Nephron (organoid): ENCODE data around the gene DNAJC1.
A peak's percentile ranks its signal among the peaks of the same experiment; 100 is the strongest.

Experiments used
- H3K27ac Mint-ChIP-seq, 3 experiments: 2 replicates each; pipeline ENCODE4 v1.8.0; 2020; ENCODE audit warnings: mixed read lengths in 3 of 3, mild to moderate bottlenecking in 2 of 3, moderate library complexity in 1 of 3
- H3K27me3 Mint-ChIP-seq: 2 replicates; pipeline ENCODE4 v1.8.0; 2021; ENCODE audit warnings: low read depth, mild to moderate bottlenecking, moderate library complexity, mixed read lengths
- H3K36me3 Mint-ChIP-seq: 2 replicates; pipeline ENCODE4 v1.8.0; 2020; ENCODE audit warnings: low read depth, mixed read lengths
- H3K4me1 Mint-ChIP-seq: 2 replicates; pipeline ENCODE4 v1.8.0; 2020; ENCODE audit warnings: mixed read lengths
- H3K4me3 Mint-ChIP-seq, 3 experiments: 2 replicates each; pipeline ENCODE4 v1.8.0; 2020; ENCODE audit warnings: mild to moderate bottlenecking in 3 of 3, mixed read lengths in 3 of 3, moderate library complexity in 2 of 3
- H3K9me3 Mint-ChIP-seq: 2 replicates; pipeline ENCODE4 v1.8.0; 2020; ENCODE audit warnings: mixed read lengths
- TF ChIP-seq, protein P1 (sequence below), 3 experiments: fragments of 200-600 bp; sonication (generic); IDR thresholded peaks; one replicate each; pipeline ENCODE4 v1.5.0; 2021; ENCODE audit warnings: antibody characterized with exemption in 3 of 3; ENCODE audit not compliant: unreplicated experiment in 3 of 3

The DNAJC1 gene

DNA sequence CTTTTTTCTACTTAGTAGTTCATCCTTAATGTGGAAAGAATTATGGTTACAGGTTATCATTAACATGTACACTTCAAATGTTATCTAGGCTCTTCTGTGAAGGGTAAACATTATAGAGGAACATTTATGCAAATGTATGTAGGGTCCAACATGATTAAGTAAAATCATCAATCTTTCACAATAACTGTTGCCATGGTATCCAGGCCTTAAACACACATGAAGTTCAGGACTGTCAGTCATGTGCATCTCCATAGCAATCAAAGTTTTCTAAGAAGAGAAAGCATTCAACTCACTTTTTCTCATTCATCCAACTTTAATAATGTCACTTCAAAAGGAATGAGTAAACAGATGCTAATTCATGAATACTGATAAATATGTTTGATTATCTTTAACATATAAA is 83.6 kb downstream of the DNAJC1 start:
- TF ChIP-seq, protein P1, sequence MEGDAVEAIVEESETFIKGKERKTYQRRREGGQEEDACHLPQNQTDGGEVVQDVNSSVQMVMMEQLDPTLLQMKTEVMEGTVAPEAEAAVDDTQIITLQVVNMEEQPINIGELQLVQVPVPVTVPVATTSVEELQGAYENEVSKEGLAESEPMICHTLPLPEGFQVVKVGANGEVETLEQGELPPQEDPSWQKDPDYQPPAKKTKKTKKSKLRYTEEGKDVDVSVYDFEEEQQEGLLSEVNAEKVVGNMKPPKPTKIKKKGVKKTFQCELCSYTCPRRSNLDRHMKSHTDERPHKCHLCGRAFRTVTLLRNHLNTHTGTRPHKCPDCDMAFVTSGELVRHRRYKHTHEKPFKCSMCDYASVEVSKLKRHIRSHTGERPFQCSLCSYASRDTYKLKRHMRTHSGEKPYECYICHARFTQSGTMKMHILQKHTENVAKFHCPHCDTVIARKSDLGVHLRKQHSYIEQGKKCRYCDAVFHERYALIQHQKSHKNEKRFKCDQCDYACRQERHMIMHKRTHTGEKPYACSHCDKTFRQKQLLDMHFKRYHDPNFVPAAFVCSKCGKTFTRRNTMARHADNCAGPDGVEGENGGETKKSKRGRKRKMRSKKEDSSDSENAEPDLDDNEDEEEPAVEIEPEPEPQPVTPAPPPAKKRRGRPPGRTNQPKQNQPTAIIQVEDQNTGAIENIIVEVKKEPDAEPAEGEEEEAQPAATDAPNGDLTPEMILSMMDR (IDR thresholded peaks at IDR 0.05; ENCODE audit: unreplicated experiment in 3 of 3), result no peak
- Mint-ChIP-seq H3K4me1 (no peaks in the 10 kb centered on the region), H3K27ac (no peak overlapping the region), H3K9me3 (no peaks in the 10 kb centered on the region), H3K36me3 (no peaks in the 10 kb centered on the region), H3K27me3 (no peaks in the 10 kb centered on the region), H3K4me3 (no peak overlapping the region)

DNA sequence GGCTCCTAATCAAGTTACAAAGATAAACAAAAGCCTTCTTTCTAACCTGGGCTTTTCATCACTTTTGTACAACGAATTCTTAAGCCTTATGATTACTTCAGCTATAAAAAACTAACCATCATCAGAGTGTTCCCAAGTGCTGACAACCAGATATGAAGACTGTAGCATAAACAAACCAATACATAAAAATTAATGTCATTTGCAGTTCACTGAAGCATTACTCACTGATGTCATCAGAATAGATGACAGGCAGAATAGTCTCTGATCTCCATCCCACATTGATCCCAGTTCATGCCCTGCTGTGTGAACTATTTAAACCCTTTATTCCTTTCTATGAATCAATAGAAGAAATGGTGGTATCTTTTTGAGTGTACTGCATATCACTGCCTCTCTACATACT is 84.4 kb downstream of the DNAJC1 start:
- Mint-ChIP-seq H3K36me3 (no peaks in the 10 kb centered on the region), H3K27me3 (no peaks in the 10 kb centered on the region), H3K9me3 (no peaks in the 10 kb centered on the region), H3K4me1 (no peaks in the 10 kb centered on the region), H3K27ac (no peak overlapping the region), H3K4me3 (no peak overlapping the region)
- TF ChIP-seq, protein P1 (IDR thresholded peaks at IDR 0.05; ENCODE audit: unreplicated experiment in 3 of 3), result no peak

DNA sequence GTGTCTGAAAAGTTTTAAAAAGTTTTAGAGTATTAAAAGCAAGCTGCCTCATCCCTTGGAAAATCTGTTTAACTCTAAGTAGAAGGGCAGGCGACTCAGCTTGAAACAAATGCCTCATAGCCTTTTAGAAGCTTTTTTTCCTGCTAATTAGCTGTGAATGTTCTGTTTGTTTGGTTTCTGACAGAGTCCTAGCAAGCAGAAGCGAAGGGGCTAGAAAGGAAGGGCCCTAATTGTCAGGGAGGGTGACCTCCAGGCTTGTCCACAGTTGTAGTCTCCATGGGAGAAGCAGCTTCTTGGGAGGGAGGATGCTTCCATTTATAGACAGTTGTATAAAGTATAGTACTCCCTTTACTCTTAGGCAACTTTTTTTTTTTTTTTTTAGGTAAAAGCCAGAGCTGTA is 90.9 kb downstream of the DNAJC1 start:
- H3K27ac Mint-ChIP-seq, result peak overlapping the region in 1 of 3 experiments; percentile 37
- H3K9me3 Mint-ChIP-seq, result no peaks in the 10 kb centered on the region
- TF ChIP-seq, protein P1 (IDR thresholded peaks at IDR 0.05; ENCODE audit: unreplicated experiment in 3 of 3), result no peak
- H3K4me1 Mint-ChIP-seq, result peaks cover 8% of the 10 kb centered on the region
- no peak overlapping the region for H3K4me3 Mint-ChIP-seq
- peaks cover 7% of the 10 kb centered on the region for H3K36me3 Mint-ChIP-seq
- no peaks in the 10 kb centered on the region for H3K27me3 Mint-ChIP-seq

DNA sequence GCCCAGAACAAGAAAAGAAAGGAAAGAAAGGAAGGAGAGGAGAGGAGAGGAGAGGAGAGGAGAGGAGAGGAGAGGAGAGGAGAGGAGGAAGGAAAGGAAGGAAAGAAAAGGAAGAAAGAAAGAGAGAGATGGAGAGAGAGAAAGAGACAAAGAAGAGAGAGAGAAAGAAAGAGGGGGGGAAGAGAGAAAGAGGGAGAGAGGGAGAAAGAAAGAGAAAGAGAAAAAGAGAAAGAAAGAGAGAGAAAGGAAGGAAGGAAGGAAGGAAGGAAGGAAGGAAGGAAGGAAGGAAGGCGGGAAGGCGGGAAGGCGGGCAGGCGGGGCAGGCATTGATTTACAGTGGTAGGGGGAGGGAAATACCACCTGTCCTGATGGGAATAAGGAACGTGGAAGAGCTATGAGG is 92.7 kb downstream of the DNAJC1 start:
- H3K36me3 Mint-ChIP-seq, result peaks cover 7% of the 10 kb centered on the region
- no peaks in the 10 kb centered on the region for H3K9me3 Mint-ChIP-seq
- H3K27me3 Mint-ChIP-seq, result no peaks in the 10 kb centered on the region
- TF ChIP-seq, protein P1 (IDR thresholded peaks at IDR 0.05; ENCODE audit: unreplicated experiment in 3 of 3), result no peak
- peaks cover 8% of the 10 kb centered on the region for H3K4me1 Mint-ChIP-seq
- no peak overlapping the region for H3K27ac Mint-ChIP-seq
- no peak overlapping the region for H3K4me3 Mint-ChIP-seq

DNA sequence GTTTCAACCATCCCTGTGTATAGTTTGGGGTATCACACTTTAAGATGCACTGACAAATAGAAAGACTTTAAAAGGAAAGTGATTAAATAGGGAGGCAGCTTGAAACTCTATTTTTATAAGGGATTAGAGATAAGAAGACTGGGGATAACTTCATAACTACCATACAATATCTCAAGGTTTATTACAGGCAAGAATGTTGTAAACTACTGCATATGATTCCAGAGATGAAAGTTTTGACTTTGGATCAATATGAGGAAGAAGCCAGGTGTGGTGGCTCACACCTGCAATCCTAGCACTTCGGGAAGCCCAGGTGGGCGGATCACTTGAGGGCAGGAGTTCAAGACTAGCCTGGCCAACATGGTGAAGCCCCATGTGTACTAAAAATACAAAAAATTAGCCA is 96.1 kb downstream of the DNAJC1 start:
- Mint-ChIP-seq H3K27ac (no peak overlapping the region), H3K4me1 (peaks cover 1% of the 10 kb centered on the region), H3K4me3 (no peak overlapping the region), H3K9me3 (no peaks in the 10 kb centered on the region), H3K36me3 (peaks cover 7% of the 10 kb centered on the region), H3K27me3 (no peaks in the 10 kb centered on the region)
- TF ChIP-seq, protein P1 (IDR thresholded peaks at IDR 0.05; ENCODE audit: unreplicated experiment in 3 of 3), result no peak

DNA sequence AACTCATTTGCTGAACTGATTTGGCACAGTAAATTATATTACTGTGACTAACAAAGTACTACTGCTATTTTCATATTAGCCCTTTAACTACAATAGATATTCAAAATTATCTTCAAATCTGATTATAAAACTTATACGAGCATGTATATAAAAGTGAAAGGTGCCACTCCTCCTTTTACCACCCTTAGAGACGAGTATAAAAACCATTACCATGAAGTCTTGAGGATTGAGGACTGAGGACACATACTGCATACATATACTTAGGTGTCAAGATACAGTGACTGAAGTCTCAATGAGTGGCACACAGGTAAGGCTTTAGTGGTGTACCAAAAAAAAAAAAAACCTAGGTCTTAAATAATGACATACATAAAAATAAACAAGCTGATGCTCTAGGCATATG is 98.6 kb downstream of the DNAJC1 start:
- H3K36me3 Mint-ChIP-seq, result peaks cover 3% of the 10 kb centered on the region

More for the DNA sequence above, 98.6 kb downstream of the DNAJC1 start:
- TF ChIP-seq, protein P1 (IDR thresholded peaks at IDR 0.05; ENCODE audit: unreplicated experiment in 3 of 3), result no peak
- Mint-ChIP-seq H3K9me3 (no peaks in the 10 kb centered on the region), H3K27ac (no peak overlapping the region), H3K4me3 (no peak overlapping the region), H3K4me1 (no peaks in the 10 kb centered on the region), H3K27me3 (no peaks in the 10 kb centered on the region)
